ENCODE data around the gene OIT3. TPM values are rescaled to one million over a fixed set of nuclear protein-coding genes. Genes with fewer than 3 reads are reported as not detected.

OIT3 gene
- total RNA-seq, 1 donor from 2014 or later: not detected

- Histone ChIP-seq H3K27ac (replicated peaks) (no peak overlapping the region), H3K9me3 (replicated peaks) (peaks cover 15% of the 10 kb centered on the region), H3K4me1 (no peaks in the 10 kb centered on the region), H3K36me3 (no peaks in the 10 kb centered on the region), H3K27me3 (ENCODE audit: low read depth) (no peaks in the 10 kb centered on the region), H3K4me3 (no peak overlapping the region)
- TF ChIP-seq CTCF (IDR thresholded peaks at IDR 0.05; ENCODE audit: borderline replicate concordance): no peak
- DNase-seq: no peak
- intact Hi-C loops (cut with micrococcal nuclease): no loop called here
These were observed 41.0 kb upstream of the OIT3 start for GRCh38 chr10:72852508-72852907.

- H3K27ac ChIP-seq (replicated peaks): no peak overlapping the region
- peaks cover 1% of the 10 kb centered on the region for H3K36me3 ChIP-seq
- H3K4me3 ChIP-seq: no peak overlapping the region
- intact Hi-C loops (cut with micrococcal nuclease): no loop called here
- H3K27me3 ChIP-seq (ENCODE audit: low read depth): no peaks in the 10 kb centered on the region
- DNase-seq: no peak
- H3K4me1 ChIP-seq: no peaks in the 10 kb centered on the region
- H3K9me3 ChIP-seq (replicated peaks): peaks cover 15% of the 10 kb centered on the region
- no peak for TF ChIP-seq CTCF (IDR thresholded peaks at IDR 0.05; ENCODE audit: borderline replicate concordance)
These were observed 38.4 kb upstream of the OIT3 start for GRCh38 chr10:72855129-72855528.

GRCh38 chr10:72855790-72856189, 37.7 kb upstream of the OIT3 start:
- no peak for TF ChIP-seq CTCF (IDR thresholded peaks at IDR 0.05; ENCODE audit: borderline replicate concordance)
- DNase-seq: no peak
- Histone ChIP-seq H3K27me3 (ENCODE audit: low read depth) (no peaks in the 10 kb centered on the region), H3K4me3 (no peak overlapping the region), H3K9me3 (replicated peaks) (peaks cover 15% of the 10 kb centered on the region), H3K27ac (replicated peaks) (no peak overlapping the region), H3K4me1 (no peaks in the 10 kb centered on the region), H3K36me3 (peaks cover 8% of the 10 kb centered on the region)
- intact Hi-C loops (cut with micrococcal nuclease): no loop called here

- peaks cover 24% of the 10 kb centered on the region for H3K36me3 ChIP-seq
- no peak overlapping the region for H3K4me3 ChIP-seq
- TF ChIP-seq CTCF (IDR thresholded peaks at IDR 0.05; ENCODE audit: borderline replicate concordance): no peak
- H3K27me3 ChIP-seq (ENCODE audit: low read depth): no peaks in the 10 kb centered on the region
- no peak for DNase-seq
- H3K9me3 ChIP-seq (replicated peaks): peaks cover 5% of the 10 kb centered on the region
- intact Hi-C loops (cut with micrococcal nuclease): no loop called here
- H3K27ac ChIP-seq (replicated peaks): no peak overlapping the region
- no peaks in the 10 kb centered on the region for H3K4me1 ChIP-seq
These were observed 35.5 kb upstream of the OIT3 start for GRCh38 chr10:72858067-72858466.

GRCh38 chr10:72862957-72863356, 30.6 kb upstream of the OIT3 start:
- Histone ChIP-seq H3K4me1 (no peaks in the 10 kb centered on the region), H3K36me3 (peaks cover 34% of the 10 kb centered on the region), H3K9me3 (replicated peaks) (no peaks in the 10 kb centered on the region), H3K27me3 (ENCODE audit: low read depth) (no peaks in the 10 kb centered on the region), H3K27ac (replicated peaks) (no peak overlapping the region), H3K4me3 (no peak overlapping the region)
- TF ChIP-seq CTCF (IDR thresholded peaks at IDR 0.05; ENCODE audit: borderline replicate concordance): no peak
- no peak for DNase-seq
- intact Hi-C loops (cut with micrococcal nuclease): no loop called here

Measured in left ventricle myocardium inferior (tissue), 1 donor.